GM19463 (cell line): Measurements from ENCODE around the gene CRISPLD2.
"Not testable (repeated sequence)": the region's sequence is repeated elsewhere in the genome, so short reads cannot be mapped to it uniquely, and the experiment has no call there.

Experiments
- ATAC-seq: cut with Tn5 transposase; IDR thresholded peaks from one replicate; pipeline ENCODE4 v1.9.1; 2021; ENCODE audit warnings: mild to moderate bottlenecking, moderate library complexity; ENCODE audit not compliant: unreplicated experiment

Gene CRISPLD2

GRCh38 chr16:84927621-84928591, 108.1 kb downstream of the CRISPLD2 start:
- no peak for ATAC-seq

DNA sequence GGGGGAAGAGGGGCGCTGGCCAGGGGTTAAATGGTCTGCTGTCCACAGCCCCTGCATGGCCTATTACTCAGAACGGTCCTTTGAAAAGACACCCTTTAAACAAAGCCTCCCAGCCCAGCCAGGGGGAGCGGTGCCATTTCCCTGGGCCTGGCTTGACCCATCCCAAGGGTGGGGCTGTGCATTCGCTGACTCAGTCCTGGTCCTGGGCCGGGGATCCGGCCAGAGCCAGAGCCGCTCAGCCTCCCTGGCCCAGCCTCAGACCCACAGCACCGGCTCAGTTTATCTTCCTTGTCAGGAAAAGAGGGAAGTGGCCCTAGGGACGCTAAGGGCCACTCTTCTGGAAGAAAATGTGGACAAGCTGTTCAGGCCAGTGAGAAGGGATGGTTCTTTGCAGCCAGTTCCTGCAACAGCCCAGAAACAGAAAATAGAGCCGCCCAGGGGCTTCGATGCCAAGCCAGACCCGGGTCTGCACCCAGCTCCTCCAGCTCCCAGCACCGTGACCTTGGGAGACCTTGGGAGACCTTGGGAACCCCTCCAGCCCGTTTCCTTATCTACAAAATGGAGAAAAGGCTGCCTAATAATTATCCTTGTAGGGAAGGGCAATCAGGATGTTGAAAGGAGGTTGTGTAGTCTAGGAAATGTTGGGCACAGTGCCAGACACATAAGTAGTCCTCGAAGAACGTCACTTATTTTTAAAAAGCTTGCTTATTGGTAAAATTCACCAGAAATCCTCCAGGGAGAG, 109.1 kb downstream of the CRISPLD2 start:
- ATAC-seq = no peak

DNA sequence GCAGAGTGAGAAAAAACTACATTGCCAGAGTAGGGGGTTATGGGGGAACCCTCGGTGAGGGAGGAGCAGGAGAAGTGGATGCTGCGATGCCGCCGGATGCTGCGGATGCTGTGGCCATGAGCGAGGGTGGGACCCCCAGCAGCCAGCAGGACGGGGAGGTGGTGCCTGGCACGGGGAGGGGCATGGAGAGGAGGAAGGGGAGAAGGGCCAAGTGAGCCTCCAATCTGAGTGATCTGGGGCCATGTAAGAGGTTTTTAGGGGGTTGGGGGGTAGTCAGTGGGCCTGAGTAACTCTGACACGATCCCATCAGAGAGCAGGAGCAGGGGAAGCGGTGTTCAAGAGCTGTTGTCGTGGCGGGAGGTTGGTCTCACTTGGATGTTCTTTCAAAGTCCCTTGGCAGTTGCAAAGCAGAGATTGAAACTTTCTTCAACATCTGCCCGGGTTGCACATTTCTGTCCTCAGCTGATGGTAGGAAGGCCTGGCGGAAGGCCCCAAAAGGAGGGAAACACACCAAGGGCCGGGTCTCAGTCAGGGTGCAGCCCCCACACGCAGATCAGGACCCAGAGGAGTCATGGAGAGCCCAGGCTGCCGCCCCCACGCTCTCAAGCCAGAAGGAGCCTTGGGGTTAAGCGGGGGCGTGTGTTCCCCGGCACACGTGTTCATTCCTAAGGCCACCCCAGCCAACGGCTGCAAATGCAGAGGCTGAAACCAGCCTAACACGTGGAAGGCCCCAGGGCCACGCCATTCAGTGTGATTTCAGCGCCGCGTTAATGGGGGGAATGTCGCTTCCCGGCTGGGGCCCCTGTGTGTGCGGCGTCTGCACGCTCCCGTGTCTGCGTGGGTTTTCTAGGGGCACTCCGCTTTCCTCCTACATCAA, 109.9 kb downstream of the CRISPLD2 start:
- ATAC-seq = no peak

DNA sequence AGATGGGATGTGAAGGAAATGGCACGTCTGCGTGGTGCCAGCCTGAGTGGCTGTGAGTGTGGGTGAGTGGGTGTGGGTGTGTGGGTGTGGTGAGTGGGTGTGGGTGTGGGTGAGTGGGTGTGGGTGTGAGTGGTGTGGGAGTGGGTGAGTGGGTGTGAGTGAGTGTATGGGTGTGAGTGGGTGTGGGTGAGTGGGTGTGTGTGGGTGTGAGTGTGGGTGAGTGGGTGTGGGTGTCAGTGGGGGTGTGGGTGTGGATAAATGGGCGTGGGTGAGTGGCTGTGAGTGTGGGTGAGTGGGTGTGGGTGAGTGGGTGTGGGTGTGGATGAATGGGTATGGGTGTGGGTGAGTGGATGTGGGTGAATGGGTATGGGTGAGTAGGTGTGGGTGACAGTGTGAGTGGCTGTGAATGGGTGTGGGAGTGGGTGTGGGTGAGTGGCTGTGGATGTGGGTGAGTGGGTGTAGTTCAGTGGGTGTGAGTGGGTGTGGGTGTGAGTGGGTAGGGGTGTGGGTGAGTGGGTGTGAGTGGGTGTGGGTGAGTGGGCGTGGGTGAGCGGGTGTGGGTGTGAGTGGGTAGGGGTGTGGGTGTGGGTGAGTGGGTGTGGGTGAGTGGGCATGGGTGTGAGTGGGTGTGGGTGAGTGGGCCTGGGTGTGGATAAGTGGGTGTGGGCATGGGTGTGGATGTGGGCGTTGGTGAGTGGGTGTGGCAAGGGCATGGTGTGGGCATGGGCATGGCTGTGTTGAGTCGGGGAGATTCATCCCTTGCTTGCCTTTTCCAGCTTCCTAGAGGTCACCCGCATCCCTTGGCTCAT, 110.7 kb downstream of the CRISPLD2 start:
- no peak for ATAC-seq

- ATAC-seq = no peak
Measured at GRCh38 chr16:84931107-84931494, 111.3 kb downstream of the CRISPLD2 start.

GRCh38 chr16:84931506-84931905, 111.7 kb downstream of the CRISPLD2 start:
- ATAC-seq = no peak

DNA sequence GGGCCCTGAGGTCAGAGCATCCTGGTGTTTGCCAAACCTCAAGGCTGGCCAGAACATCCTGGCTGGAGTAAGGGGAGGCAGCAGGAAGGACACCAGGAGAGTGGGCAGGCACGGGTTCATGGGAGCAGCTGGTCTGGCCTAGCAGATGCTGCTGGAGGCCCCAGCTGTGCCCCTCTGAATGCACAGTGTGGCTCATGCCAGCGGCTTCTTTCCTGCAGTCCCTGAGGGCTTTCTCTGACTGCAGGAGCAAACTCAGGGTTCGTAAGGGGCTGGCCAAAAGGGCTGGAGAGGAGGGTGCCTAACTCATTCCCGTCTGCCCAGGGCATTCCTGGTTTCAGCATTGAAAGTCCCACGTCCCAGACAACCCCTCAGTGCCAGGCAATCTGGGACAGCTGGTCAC, 112.9 kb downstream of the CRISPLD2 start:
- no peak for ATAC-seq

GRCh38 chr16:84933774-84934631, 114.2 kb downstream of the CRISPLD2 start:
- ATAC-seq = no peak

GRCh38 chr16:84937196-84938005, 117.6 kb downstream of the CRISPLD2 start:
- no peak for ATAC-seq

DNA sequence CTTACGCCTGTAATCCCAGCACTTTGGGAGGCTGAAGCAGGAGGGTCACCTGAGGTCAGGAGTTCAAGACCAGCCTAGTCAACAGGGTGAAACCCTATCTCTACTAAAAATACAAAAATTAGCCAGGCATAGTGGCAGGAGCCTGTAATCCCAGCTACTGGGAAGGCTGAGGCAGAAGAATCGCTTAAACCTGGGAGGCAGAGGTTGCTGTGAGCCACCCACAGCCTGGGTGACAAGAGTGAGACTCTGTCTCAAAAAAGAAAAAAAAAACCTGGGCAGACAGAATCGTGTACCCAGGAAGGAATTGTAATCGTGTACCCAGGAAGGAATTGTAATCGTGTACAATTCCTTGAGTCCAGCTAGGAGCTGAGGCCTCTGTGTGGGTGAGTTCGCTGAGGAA, 118.8 kb downstream of the CRISPLD2 start:
- not testable (repeated sequence) for ATAC-seq

DNA sequence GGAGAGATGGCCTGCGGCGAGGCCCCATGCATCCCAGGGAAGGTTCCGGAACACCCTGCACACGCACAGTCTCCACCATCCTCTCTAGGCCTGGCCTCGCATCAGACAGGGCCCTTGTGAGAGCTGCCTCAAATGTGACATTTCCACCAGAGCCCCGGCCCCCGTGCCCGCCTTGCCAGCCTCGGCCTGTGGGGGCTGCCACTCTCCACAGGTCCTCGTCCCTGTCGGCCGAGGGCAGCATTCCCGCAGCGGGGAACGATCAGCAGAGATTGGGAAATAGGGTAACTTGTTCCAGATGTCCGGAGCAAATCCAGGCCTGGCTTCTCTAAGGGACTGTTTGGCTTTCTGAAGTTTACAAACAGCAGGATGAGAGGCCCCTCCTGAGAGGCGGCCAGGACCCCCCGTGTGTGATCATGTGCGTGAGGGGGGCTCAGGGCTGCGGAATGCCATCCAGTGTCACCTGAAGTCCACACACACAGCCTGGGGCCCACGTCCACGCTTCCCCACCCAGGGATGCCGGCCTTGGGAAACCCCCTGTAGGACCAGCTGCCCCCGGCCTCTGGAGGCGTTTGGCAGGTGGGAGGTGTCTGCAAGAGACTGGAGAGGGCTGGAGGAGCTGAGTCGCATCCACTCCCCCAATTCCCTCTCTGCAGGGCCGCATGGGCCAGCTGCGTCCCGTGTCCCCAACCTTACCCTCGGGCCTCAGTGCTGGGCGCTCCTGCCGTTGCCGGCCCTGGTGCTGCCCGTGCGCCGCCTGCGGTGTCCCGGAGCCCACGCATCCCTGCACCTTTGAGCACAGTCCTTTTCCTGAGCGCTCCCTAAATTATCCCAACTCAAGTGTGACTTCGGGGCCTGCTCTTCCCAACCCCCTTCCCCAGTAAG, 121.1 kb downstream of the CRISPLD2 start:
- ATAC-seq = no peak

- ATAC-seq = no peak
Measured at GRCh38 chr16:84941921-84942320, 122.1 kb downstream of the CRISPLD2 start.

DNA sequence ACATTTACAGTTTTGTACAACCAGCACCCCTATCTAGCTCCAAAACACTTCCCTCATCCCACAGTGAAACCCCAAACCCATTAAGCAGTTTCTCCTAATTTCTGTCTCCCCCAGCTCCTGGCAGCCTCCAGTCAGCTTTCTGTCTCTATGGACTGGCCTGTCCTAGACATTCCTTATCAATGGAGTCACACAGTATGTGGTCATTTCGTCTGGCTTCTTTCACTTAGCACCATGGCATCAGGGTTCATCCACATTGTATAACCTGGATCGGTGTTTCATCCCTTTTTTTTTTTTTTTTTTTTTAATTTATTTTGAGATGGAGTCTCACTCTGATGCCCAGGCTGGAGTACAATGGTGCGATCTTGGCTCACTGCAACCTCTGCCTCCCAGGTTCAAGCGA, 123.0 kb downstream of the CRISPLD2 start:
- ATAC-seq = no peak

GRCh38 chr16:84943620-84944019, 123.8 kb downstream of the CRISPLD2 start:
- no peak for ATAC-seq

GRCh38 chr16:84947022-84947421, 127.2 kb downstream of the CRISPLD2 start:
- no peak for ATAC-seq

DNA sequence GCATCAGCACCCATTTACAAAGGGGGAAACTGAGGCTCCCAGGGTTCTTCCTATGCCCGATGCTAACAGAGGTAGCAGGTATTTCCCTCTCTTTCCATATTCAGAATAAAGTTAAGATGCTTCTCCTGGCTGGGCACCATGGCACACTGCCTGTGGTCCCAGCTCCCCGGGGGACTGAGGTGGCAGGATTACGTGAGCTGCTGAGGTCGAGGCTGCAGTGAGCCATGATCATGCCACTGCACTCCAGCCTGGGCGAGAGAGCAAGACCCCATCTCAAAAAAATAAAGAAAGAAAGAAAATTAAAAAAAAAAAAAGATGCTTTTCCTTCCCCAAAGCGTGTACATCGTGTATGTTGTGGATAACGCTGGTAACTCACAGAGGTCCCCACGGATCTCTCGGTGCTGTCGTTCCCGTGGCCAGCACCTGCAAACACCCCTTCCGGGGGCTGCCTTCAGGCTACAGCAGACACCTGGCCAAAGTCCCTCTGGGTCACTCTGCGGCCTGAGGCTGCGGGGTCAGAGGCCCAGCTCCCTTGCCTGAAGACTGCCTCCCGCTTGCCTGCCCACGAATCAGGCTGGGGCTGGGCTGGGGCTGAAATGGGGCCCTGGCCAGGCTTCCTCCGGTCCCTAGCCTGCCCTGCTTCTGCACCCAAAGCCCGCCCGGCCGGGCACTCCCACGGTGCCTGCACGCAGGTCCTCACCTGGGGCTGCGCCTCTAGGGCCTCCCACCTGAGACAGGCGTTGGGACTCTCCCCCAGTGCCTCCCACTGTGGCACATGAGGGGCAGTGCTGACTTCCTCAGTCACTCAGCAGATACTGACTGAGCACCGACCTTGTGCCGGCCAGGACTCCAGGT, 128.4 kb downstream of the CRISPLD2 start:
- ATAC-seq = no peak
